ENCODE measurements around the gene TMEM53.

GRCh38 chr1:44608141-44608540 is 66.1 kb downstream of the TMEM53 start:
- TF ChIP-seq CTCF (IDR thresholded peaks at IDR 0.05; ENCODE audit: insufficient read depth, low read depth, low read length) (peak; percentile 5), EZH2 (IDR thresholded peaks at IDR 0.05; ENCODE audit: insufficient read depth, low read length) (no peak)

Measured in astrocyte (in vitro differentiated cells and primary cell).